Neural cell (in vitro differentiated cells): ENCODE measurements around the gene ATXN7L1. TPM values are rescaled to one million over a fixed set of nuclear protein-coding genes. Genes with fewer than 3 reads are reported as not detected.
A peak's percentile ranks its signal among the peaks of the same experiment; 100 is the strongest.

Source experiments
- H2AFZ ChIP-seq: fragments of 200-600, 300-800 bp; sonication (generic), shearing (Covaris generic); 2 replicates; pipeline ENCODE4 v1.6.0; 2014; ENCODE audit warnings: low read depth, mild to moderate bottlenecking, antibody characterized with exemption, low read length, moderate library complexity
- H3F3A ChIP-seq: fragments of 200-600 bp; shearing (Covaris generic); 2 replicates; pipeline ENCODE4 v1.6.1; 2016; ENCODE audit warnings: mild to moderate bottlenecking, moderate library complexity, mixed read lengths, antibody characterized with exemption, low read length; ENCODE audit not compliant: insufficient read depth, poor library complexity, severe bottlenecking
- H3K27ac ChIP-seq: fragments of 200-600, 300-800 bp; sonication (generic), shearing (Covaris generic); 2 replicates; pipeline ENCODE4 v1.5.1; 2014; ENCODE audit warnings: mild to moderate bottlenecking, low read length, moderate library complexity
- H3K27me3 ChIP-seq: fragments of 300-800, 200-600 bp; sonication (generic), shearing (Covaris generic); 2 replicates; pipeline ENCODE4 v1.6.0; 2014; ENCODE audit warnings: mild to moderate bottlenecking, low read depth, low read length, moderate library complexity; ENCODE audit not compliant: insufficient read depth
- H3K36me3 ChIP-seq: fragments of 300-800, 200-600 bp; sonication (generic), shearing (Covaris generic); 2 replicates; pipeline ENCODE4 v1.5.1; 2014; ENCODE audit warnings: mild to moderate bottlenecking, antibody characterized with exemption, low read length, moderate library complexity; ENCODE audit not compliant: insufficient read depth
- H3K4me2 ChIP-seq: fragments of 300-800, 200-600 bp; sonication (generic), shearing (Covaris generic); 2 replicates; pipeline ENCODE4 v1.6.0; 2014; ENCODE audit warnings: mild to moderate bottlenecking, low read length
- H3K4me3 ChIP-seq: fragments of 300-800, 200-600 bp; sonication (generic), shearing (Covaris generic); 2 replicates; pipeline ENCODE4 v1.5.1; 2014; ENCODE audit warnings: mild to moderate bottlenecking, low read length, moderate library complexity
- H3K79me2 ChIP-seq: fragments of 200-600 bp; shearing (Covaris generic); replicated peaks from 2 replicates; pipeline ENCODE4 v1.6.0; 2014; ENCODE audit warnings: mild to moderate bottlenecking, low read length, moderate library complexity; ENCODE audit not compliant: insufficient read depth
- H3K9ac ChIP-seq: fragments of 300-800, 200-600 bp; sonication (generic), shearing (Covaris generic); 2 replicates; pipeline ENCODE4 v1.6.1; 2016; ENCODE audit warnings: mild to moderate bottlenecking, low read length, mixed read lengths
- H3K9me2 ChIP-seq: fragments of 200-600 bp; shearing (Covaris generic); 2 replicates; pipeline ENCODE4 v1.6.1; 2016; ENCODE audit warnings: mild to moderate bottlenecking, low read length, mixed read lengths; ENCODE audit not compliant: insufficient read depth
- H3K9me3 ChIP-seq: fragments of 200-600, 300-800 bp; sonication (generic), shearing (Covaris generic); 2 replicates; pipeline ENCODE4 v1.6.1; 2016; ENCODE audit warnings: mild to moderate bottlenecking, mixed run types, low read length, moderate library complexity, mixed read lengths
- H4K20me1 ChIP-seq: fragments of 200-600 bp; shearing (Covaris generic); 2 replicates; pipeline ENCODE4 v1.6.1; 2016; ENCODE audit warnings: mild to moderate bottlenecking, mixed run types; ENCODE audit not compliant: insufficient read depth
- CTCF ChIP-seq: fragments of 450-650 bp; IDR thresholded peaks from 2 replicates; pipeline ENCODE4 v1.5.1; 2014; ENCODE audit warnings: antibody characterized with exemption, mild to moderate bottlenecking, moderate library complexity; ENCODE audit not compliant: poor library complexity, severe bottlenecking
- EP300 ChIP-seq: fragments of 450-650 bp; conservative IDR thresholded peaks from 2 replicates; pipeline ENCODE4 v1.6.1; 2014; ENCODE audit warnings: antibody characterized with exemption, mild to moderate bottlenecking, moderate library complexity; ENCODE audit not compliant: poor library complexity, severe bottlenecking
- EZH2 ChIP-seq: fragments of 200-600, 300-800 bp; shearing (Covaris generic), sonication (generic); IDR thresholded peaks from 2 replicates; pipeline ENCODE4 v1.6.1; 2014; ENCODE audit warnings: antibody characterized with exemption, low read length, borderline replicate concordance, mild to moderate bottlenecking; ENCODE audit not compliant: insufficient read depth, poor library complexity, severe bottlenecking
- MXI1 ChIP-seq: fragments of 450-650 bp; conservative IDR thresholded peaks from 2 replicates; pipeline ENCODE4 v1.6.1; 2014; ENCODE audit warnings: antibody characterized with exemption, mild to moderate bottlenecking; ENCODE audit not compliant: poor library complexity, severe bottlenecking
- POLR2AphosphoS5 ChIP-seq: IDR thresholded peaks from 2 replicates; pipeline ENCODE4 v1.6.1; 2012
- RAD21 ChIP-seq: fragments of 450-650 bp; conservative IDR thresholded peaks from 2 replicates; pipeline ENCODE4 v1.6.1; 2014; ENCODE audit warnings: antibody characterized with exemption, mild to moderate bottlenecking, moderate library complexity
- REST ChIP-seq: IDR thresholded peaks from 2 replicates; pipeline ENCODE4 v1.6.1; 2012; ENCODE audit warnings: borderline replicate concordance
- SMC3 ChIP-seq: fragments of 450-650 bp; conservative IDR thresholded peaks from 2 replicates; pipeline ENCODE4 v1.6.1; 2014; ENCODE audit warnings: antibody characterized with exemption, mild to moderate bottlenecking, moderate library complexity; ENCODE audit not compliant: poor library complexity
- TAF1 ChIP-seq: IDR thresholded peaks from 2 replicates; pipeline ENCODE4 v1.6.1; 2012; ENCODE audit warnings: low read depth
- polyA plus RNA-seq: library from polyadenylated mRNA; depleted of rRNA; stranded (reverse); fragments of >200 nt; gene quantifications from 2 replicates; pipeline ENCODE4 v1.2.3, GENCODE V29; 2014

ATXN7L1 gene
- polyA plus RNA-seq, 1 donor from 2014 or later, result 4.3 TPM

- Histone ChIP-seq H4K20me1 (no peaks in the 10 kb centered on the region), H2AFZ (no peak overlapping the region), H3K9me2 (no peaks in the 10 kb centered on the region), H3K9me3 (no peaks in the 10 kb centered on the region), H3K27me3 (no peaks in the 10 kb centered on the region), H3K4me3 (no peak overlapping the region), H3K79me2 (no peaks in the 10 kb centered on the region), H3K4me2 (no peak overlapping the region), H3K9ac (no peak overlapping the region), H3K36me3 (no peaks in the 10 kb centered on the region), H3K27ac (no peak overlapping the region), H3F3A (peaks cover 5% of the 10 kb centered on the region)
- no peak for TF ChIP-seq EZH2
- TF ChIP-seq EP300, result no peak
- no peak for TF ChIP-seq TAF1
- no peak for TF ChIP-seq MXI1
- no peak for TF ChIP-seq RAD21
- TF ChIP-seq POLR2AphosphoS5, result no peak
- no peak for TF ChIP-seq SMC3
- no peak for TF ChIP-seq REST
- no peak for TF ChIP-seq CTCF
These were observed 235.2 kb downstream of the ATXN7L1 start for GRCh38 chr7:105640956-105641810.

GRCh38 chr7:105639667-105640493, 236.5 kb downstream of the ATXN7L1 start:
- Histone ChIP-seq H3K27me3 (no peaks in the 10 kb centered on the region), H4K20me1 (no peaks in the 10 kb centered on the region), H2AFZ (no peak overlapping the region), H3K79me2 (no peaks in the 10 kb centered on the region), H3K4me3 (peak overlapping the region; percentile 61), H3K36me3 (no peaks in the 10 kb centered on the region), H3K9ac (peak overlapping the region; percentile 60), H3F3A (peaks cover 5% of the 10 kb centered on the region), H3K27ac (peak overlapping the region; percentile 40), H3K9me2 (no peaks in the 10 kb centered on the region), H3K9me3 (no peaks in the 10 kb centered on the region), H3K4me2 (peak overlapping the region; percentile 62)
- TF ChIP-seq REST (no peak), CTCF (no peak), EZH2 (no peak), POLR2AphosphoS5 (no peak), SMC3 (no peak), TAF1 (no peak), MXI1 (no peak), EP300 (no peak), RAD21 (no peak)
